Measurements from ENCODE around the gene MAP3K3. TPM values are rescaled to one million over a fixed set of nuclear protein-coding genes. Genes with fewer than 3 reads are reported as not detected.

MAP3K3 gene
- total and polyA plus RNA-seq, 2 donors (not counting 3 experiments of a cell fraction or from before 2014, with no cell fraction given) = 56.6 to 81.0 TPM

- peaks cover 0 to 17% of the 10 kb centered on the region in 2 experiments for H3K36me3 ChIP-seq (ENCODE audit: control insufficient read depth in 2 of 2, extremely low read depth in 1 of 2, insufficient read depth in 2 of 2, low read length in 2 of 2)
- no peak for DNase-seq (ENCODE audit: low read depth, low spot score)
- H3K27me3 ChIP-seq (ENCODE audit: control insufficient read depth in 2 of 2, insufficient read depth in 2 of 2, low read length in 2 of 2) = no peaks in the 10 kb centered on the region
- no TSS peak for BruUV-seq (replicated peaks)
- H4K20me1 ChIP-seq (replicated peaks; ENCODE audit: control insufficient read depth, extremely low read depth, insufficient read depth, low read length) = no peaks in the 10 kb centered on the region
- no peak overlapping the region for H3K9ac ChIP-seq (replicated peaks; ENCODE audit: extremely low read depth, insufficient read depth, low read length)
- FAIRE-seq = no peak
- ChIA-PET CTCF (interaction anchor here (1.1 to 2.6 kb wide), 4 partner anchors 11 to 283 kb away, joined by 3 to 16 read pairs (median 10); no protein-coding TSS in a partner anchor), POLR2A (no interaction called here)
- no peaks in the 10 kb centered on the region for H3K9me1 ChIP-seq (replicated peaks; ENCODE audit: control insufficient read depth, extremely low read depth, insufficient read depth, low read length)
- H3K27ac ChIP-seq (ENCODE audit: insufficient read depth, low read depth, low read length) = no peak overlapping the region
- no peak overlapping the region for H3K4me2 ChIP-seq (ENCODE audit: insufficient read depth, low read length)
- H2AFZ ChIP-seq (ENCODE audit: low read depth, low read length) = no peak overlapping the region
- H3K79me2 ChIP-seq (ENCODE audit: control insufficient read depth, insufficient read depth, low read length) = no peaks in the 10 kb centered on the region
- intact Hi-C loops (cut with micrococcal nuclease) (no loop called here), dilution Hi-C loops (cut with MboI; ENCODE audit: extremely low pct_ligation_motif_present, low sequenced_read_pairs) (no loop called here)
- H3K4me1 ChIP-seq (ENCODE audit: control insufficient read depth, extremely low read depth, insufficient read depth, low read length) = peaks cover 8% of the 10 kb centered on the region
- H3K4me3 ChIP-seq (replicated peaks in 1 of 3; ENCODE audit: insufficient read depth in 1 of 3, low read depth in 1 of 3, low read length in 3 of 3) = no peak overlapping the region
- H3K9me3 ChIP-seq (replicated peaks; ENCODE audit: control insufficient read depth, insufficient read depth, low read length) = no peaks in the 10 kb centered on the region
- no peak for TF ChIP-seq POLR2A (IDR thresholded peaks at IDR 0.05; ENCODE audit: low read depth, low read length)
- no peak for TF ChIP-seq JUN (IDR thresholded peaks at IDR 0.05; ENCODE audit: borderline replicate concordance, insufficient read depth, insufficient read length, low read depth)
- TF ChIP-seq GATA2 (IDR thresholded peaks at IDR 0.05; ENCODE audit: insufficient read depth, insufficient read length, low read depth, low read length) = no peak
- TF ChIP-seq FOS (IDR thresholded peaks at IDR 0.05; ENCODE audit: borderline replicate concordance, insufficient read depth, low read length) = no peak
- TF ChIP-seq MYC (IDR thresholded peaks at IDR 0.05; ENCODE audit: low read depth, low read length) = no peak
- TF ChIP-seq MAX (IDR thresholded peaks at IDR 0.05; ENCODE audit: insufficient read depth, insufficient read length) = no peak
- no peak for TF ChIP-seq CTCF (IDR thresholded peaks at IDR 0.05; ENCODE audit: extremely low read depth in 1 of 2, insufficient read depth in 1 of 2, low read depth in 1 of 2, low read length in 2 of 2)
These were observed 86.9 kb downstream of the MAP3K3 start for GRCh38 chr17:63709110-63709509.
